ELR (cell line): Measurements from ENCODE around the gene KCNG2.

Source experiments
- DNase-seq: peaks from one replicate; pipeline ENCODE4 v3.0.0-alpha.2; 2015; ENCODE audit warnings: low read depth

Gene KCNG2

GRCh38 chr18:79798999-79799370 lies 1.2 kb downstream of the KCNG2 start:
- DNase-seq: no peak

DNA sequence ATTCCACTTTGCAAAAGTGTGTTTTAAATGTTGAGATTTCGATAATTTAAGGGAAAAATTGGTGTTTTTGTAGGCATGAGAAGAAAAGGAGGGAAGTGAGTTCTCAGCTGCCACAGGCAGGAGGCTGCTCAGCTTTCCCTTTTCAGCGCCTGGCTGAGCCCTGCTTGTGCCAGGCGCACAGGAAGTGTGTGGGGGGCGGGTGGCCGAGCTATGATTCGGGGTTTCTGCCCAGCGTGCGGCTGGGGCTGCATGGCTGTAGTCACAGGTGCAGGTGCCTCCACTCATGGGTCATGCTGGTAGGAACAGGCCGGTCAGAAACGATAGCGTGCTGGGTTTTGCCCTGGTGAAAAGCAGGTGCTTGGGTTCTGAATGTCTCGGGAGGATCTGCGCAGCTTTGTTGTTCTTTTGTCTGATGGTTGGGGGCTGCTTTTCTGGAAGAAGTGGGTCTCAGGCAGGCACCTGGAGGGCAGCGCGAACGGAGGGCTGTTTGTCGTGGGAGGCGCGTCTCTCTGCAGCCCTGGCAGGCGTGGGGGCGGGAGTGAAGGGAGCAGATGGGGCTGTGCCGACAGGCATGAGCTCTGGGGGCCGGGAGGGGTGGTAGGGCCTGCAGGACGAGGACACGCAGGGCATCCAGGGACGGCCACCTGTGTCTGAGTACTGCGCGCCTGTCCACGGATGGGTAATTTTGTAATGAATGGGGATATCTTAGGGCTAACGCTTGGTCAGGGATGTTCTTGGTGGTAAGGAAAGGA lies 2.1 kb downstream of the KCNG2 start:
- DNase-seq: no peak

- no peak for DNase-seq
Observed at GRCh38 chr18:79800371-79801180, 2.8 kb downstream of the KCNG2 start.

DNA sequence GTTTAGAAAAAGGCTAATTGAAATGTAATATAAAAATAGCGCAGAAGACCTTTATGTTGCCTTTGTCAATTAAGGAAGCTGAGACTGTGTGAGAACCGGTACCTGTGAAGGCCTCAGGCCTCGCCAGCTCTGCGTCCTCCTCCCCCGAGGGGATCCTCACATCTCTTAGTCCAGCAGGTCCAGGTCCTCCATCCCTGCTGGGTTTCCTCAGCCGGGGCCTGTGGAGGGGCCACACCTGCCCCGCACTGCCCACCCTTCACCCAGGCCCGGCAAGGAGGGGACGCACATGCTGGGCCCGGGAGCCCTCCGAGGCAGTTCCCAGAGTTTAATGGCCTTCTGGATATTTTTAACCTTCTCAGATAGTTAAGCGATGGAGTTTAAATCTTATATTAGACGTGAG lies 3.5 kb downstream of the KCNG2 start:
- DNase-seq: no peak

GRCh38 chr18:79801641-79802040 lies 3.9 kb downstream of the KCNG2 start:
- no peak for DNase-seq

- DNase-seq: no peak
Observed at GRCh38 chr18:79802298-79802697, 4.6 kb downstream of the KCNG2 start.

- DNase-seq: no peak
Observed at GRCh38 chr18:79803611-79804051, 5.9 kb downstream of the KCNG2 start.

GRCh38 chr18:79804130-79804787 lies 6.5 kb downstream of the KCNG2 start:
- no peak for DNase-seq

- DNase-seq: no peak
Observed at GRCh38 chr18:79805211-79805887, 7.6 kb downstream of the KCNG2 start.

DNA sequence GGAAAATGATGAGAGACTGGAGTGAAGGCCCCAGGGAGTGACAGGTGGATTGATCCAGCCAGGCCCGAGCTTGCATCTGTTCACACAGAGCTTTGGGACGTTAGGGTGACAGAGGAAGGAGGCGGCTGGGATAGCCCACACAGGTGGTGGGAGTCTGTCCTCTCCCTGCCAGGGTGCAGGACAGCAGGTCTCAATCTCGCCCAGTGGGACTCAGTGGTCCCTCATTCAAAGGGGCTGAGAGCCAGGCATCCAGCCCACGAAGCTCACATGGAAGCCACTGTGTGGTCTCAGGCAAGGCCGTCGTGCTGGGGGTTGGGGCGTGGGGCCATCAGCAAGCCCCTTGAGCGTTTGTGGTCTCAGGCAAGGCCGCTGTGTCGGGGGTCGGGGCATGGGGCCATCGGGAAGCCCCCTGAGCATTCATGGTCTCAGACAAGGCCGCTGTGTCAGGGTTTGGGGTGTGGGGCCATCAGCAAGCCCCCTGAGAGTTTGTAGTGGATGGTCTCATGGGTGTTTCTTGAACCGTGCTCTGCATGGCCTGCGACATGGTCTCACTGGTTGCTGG lies 8.3 kb downstream of the KCNG2 start:
- DNase-seq: no peak

- no peak for DNase-seq
Observed at GRCh38 chr18:79806976-79807841, 9.5 kb downstream of the KCNG2 start.

GRCh38 chr18:79809482-79810192 lies 11.9 kb downstream of the KCNG2 start:
- DNase-seq: no peak

DNA sequence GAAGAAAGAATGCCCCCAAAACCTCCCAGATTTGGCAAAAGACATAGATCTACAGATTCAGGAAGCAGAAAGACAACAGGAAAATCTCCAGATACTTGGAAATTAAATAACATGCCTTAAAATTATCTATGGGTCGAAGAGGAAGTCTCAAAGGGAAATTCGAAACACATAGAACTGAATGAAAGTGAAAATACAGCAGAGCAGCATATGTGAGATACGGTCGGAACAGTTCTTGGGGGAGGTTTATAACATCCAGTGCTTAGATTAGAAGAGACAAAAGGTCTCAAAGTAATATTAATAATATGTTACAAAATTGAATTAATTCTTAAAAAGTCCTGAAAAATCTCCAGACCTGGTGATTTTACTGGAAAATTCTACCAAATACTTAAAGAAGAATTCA lies 14.3 kb downstream of the KCNG2 start:
- no peak for DNase-seq

GRCh38 chr18:79814373-79814772 lies 16.6 kb downstream of the KCNG2 start:
- DNase-seq: no peak

- no peak for DNase-seq
Observed at GRCh38 chr18:79815657-79816056, 17.9 kb downstream of the KCNG2 start.

DNA sequence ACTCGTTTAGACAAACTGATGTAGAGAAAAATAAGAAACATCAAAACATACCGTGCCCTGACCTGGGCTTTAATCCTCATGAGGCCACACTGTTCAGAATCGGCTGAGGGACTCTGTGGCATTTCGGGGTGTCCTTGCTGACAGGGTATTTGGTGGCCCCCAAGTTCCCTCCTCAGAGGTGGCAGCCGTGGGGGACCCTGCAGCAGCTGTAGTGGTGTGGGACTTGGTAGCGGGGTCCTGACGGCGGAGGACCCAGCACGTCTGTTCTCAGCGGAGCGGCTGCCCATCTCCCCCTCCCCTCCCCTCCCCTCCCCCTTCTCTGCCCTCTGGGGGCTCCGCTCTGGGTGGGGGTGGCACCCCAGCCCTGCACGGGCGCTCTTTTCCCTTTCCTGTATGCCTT lies 18.4 kb downstream of the KCNG2 start:
- DNase-seq: no peak

- no peak for DNase-seq
Observed at GRCh38 chr18:79816981-79817606, 19.4 kb downstream of the KCNG2 start.

DNA sequence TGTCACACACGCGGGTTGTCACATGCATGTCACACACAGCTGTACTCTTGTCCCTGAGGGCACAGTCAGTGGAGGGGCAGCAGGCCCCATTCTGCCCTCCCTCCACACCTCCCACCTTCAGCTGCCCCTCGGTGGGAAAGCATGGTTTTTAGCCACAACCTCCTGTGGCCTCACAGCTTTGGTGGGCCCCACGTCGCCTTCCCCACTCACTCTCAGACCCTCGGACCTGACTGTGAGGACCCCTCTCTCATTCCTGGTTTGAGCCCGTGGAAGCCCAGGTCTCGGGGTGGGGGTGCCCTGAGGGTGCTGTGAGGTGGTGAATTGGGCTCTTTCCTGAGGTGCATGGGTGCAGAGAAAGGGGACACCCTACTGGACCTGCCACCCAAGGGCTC lies 19.9 kb downstream of the KCNG2 start:
- no peak for DNase-seq

GRCh38 chr18:79818036-79818435 lies 20.3 kb downstream of the KCNG2 start:
- no peak for DNase-seq

GRCh38 chr18:79818631-79819030 lies 20.9 kb downstream of the KCNG2 start:
- DNase-seq: no peak
